Activated CD8-positive, alpha-beta T cell treated with anti-CD3 and anti-CD28 coated beads, Interleukin-2, amount 10 ng/mL, durations not matched to agents 7 days and 5 days (primary cell): ENCODE measurements around the gene CAVIN3. TPM values are rescaled to one million over a fixed set of nuclear protein-coding genes. Genes with fewer than 3 reads are reported as not detected.
"Not testable (repeated sequence)": the region's sequence is repeated elsewhere in the genome, so short reads cannot be mapped to it uniquely, and the experiment has no call there.

Source experiments
- ATAC-seq: fragments of 150-1000 bp; cut with Tn5 transposase; one replicate; pipeline ENCODE4 v1.10.0; 2021; ENCODE audit warnings: moderate library complexity
- CTCF ChIA-PET: fragments of 350-600 bp; sonication (Branson Sonifier 250); formaldehyde crosslinking; loops from one replicate; lab custom pipeline; 2021; ENCODE audit warnings: antibody characterized with exemption; lab: Charles Lee
- POLR2A ChIA-PET: fragments of 350-600 bp; sonication (Branson Sonifier 250); formaldehyde crosslinking; loops from one replicate; lab custom pipeline; 2021; ENCODE audit warnings: antibody characterized with exemption; lab: Charles Lee
- DNase-seq: peaks from one replicate; pipeline ENCODE4 v3.0.0-alpha.2; 2020
- H3K27ac Mint-ChIP-seq: one replicate; pipeline ENCODE4 v1.8.0; 2021; ENCODE audit warnings: mild to moderate bottlenecking, mixed read lengths
- H3K27me3 Mint-ChIP-seq: one replicate; pipeline ENCODE4 v1.8.0; 2021; ENCODE audit warnings: low read depth, mixed read lengths
- H3K36me3 Mint-ChIP-seq: one replicate; pipeline ENCODE4 v1.8.0; 2021; ENCODE audit warnings: low read depth, mixed read lengths
- H3K4me1 Mint-ChIP-seq: one replicate; pipeline ENCODE4 v1.8.0; 2021; ENCODE audit warnings: low read depth, mixed read lengths
- H3K4me3 Mint-ChIP-seq: one replicate; pipeline ENCODE4 v1.8.0; 2021; ENCODE audit warnings: mild to moderate bottlenecking, mixed read lengths
- H3K9me3 Mint-ChIP-seq: one replicate; pipeline ENCODE4 v1.8.0; 2022; ENCODE audit warnings: mixed read lengths; ENCODE audit not compliant: insufficient read depth
- total RNA-seq, 2 experiments: library from RNA; stranded (reverse); gene quantifications; one replicate each; pipeline ENCODE4 v1.2.3, GENCODE V29; 2021

Gene CAVIN3
- total RNA-seq, 2 experiments from 2014 or later, result 1.0 to 1.2 TPM

GRCh38 chr11:6303661-6304060 is 16.6 kb downstream of the CAVIN3 start:
- Mint-ChIP-seq H3K4me3 (no peak overlapping the region), H3K27ac (no peak overlapping the region), H3K4me1 (no peaks in the 10 kb centered on the region), H3K27me3 (peaks cover 41% of the 10 kb centered on the region), H3K9me3 (no peaks in the 10 kb centered on the region), H3K36me3 (no peaks in the 10 kb centered on the region)
- ChIA-PET CTCF (interaction anchor here (1.2 to 1.7 kb wide), 4 partner anchors 9 to 60 kb away, joined by 3 to 4 read pairs (median 4); no protein-coding TSS in a partner anchor), POLR2A (interaction anchor here (0.6 kb wide), 1 partner anchor 1769 kb away, joined by 3 read pairs; no protein-coding TSS in a partner anchor)
- DNase-seq (no peak), ATAC-seq (no peak)

GRCh38 chr11:6301096-6301495 is 19.2 kb downstream of the CAVIN3 start:
- ATAC-seq (no peak), DNase-seq (no peak)
- Mint-ChIP-seq H3K4me1 (no peaks in the 10 kb centered on the region), H3K4me3 (no peak overlapping the region), H3K9me3 (no peaks in the 10 kb centered on the region), H3K27me3 (peaks cover 26% of the 10 kb centered on the region), H3K27ac (no peak overlapping the region), H3K36me3 (no peaks in the 10 kb centered on the region)
- CTCF ChIA-PET, result no interaction called here
- POLR2A ChIA-PET, result no interaction called here

- POLR2A ChIA-PET, result no interaction called here
Measured at GRCh38 chr11:6300325-6300724, 20.0 kb downstream of the CAVIN3 start.

GRCh38 chr11:6298605-6299004 is 21.7 kb downstream of the CAVIN3 start:
- no peaks in the 10 kb centered on the region for H3K9me3 Mint-ChIP-seq
- no peak overlapping the region for H3K4me3 Mint-ChIP-seq
- ChIA-PET CTCF (interaction anchor here (0.5 to 2.7 kb wide), 10 partner anchors 9 to 275 kb away, joined by 3 to 15 read pairs (median 4); no protein-coding TSS in a partner anchor), POLR2A (no interaction called here)
- H3K36me3 Mint-ChIP-seq, result no peaks in the 10 kb centered on the region
- H3K27me3 Mint-ChIP-seq, result peaks cover 16% of the 10 kb centered on the region
- no peaks in the 10 kb centered on the region for H3K4me1 Mint-ChIP-seq
- H3K27ac Mint-ChIP-seq, result no peak overlapping the region
- DNase-seq, result peak; percentile 30
- ATAC-seq, result no peak

More at GRCh38 chr11:6300325-6300724, 20.0 kb downstream of the CAVIN3 start:
- Mint-ChIP-seq H3K4me3 (no peak overlapping the region), H3K4me1 (no peaks in the 10 kb centered on the region), H3K36me3 (no peaks in the 10 kb centered on the region), H3K27ac (no peak overlapping the region), H3K9me3 (no peaks in the 10 kb centered on the region), H3K27me3 (peaks cover 20% of the 10 kb centered on the region)
- DNase-seq (no peak), ATAC-seq (no peak)
- CTCF ChIA-PET, result no interaction called here

GRCh38 chr11:6297831-6298230 is 22.5 kb downstream of the CAVIN3 start:
- POLR2A ChIA-PET, result no interaction called here
- no peak overlapping the region for H3K4me3 Mint-ChIP-seq
- DNase-seq (no peak), ATAC-seq (no peak)
- H3K9me3 Mint-ChIP-seq, result no peaks in the 10 kb centered on the region
- peaks cover 18% of the 10 kb centered on the region for H3K27me3 Mint-ChIP-seq
- no peaks in the 10 kb centered on the region for H3K4me1 Mint-ChIP-seq
- H3K27ac Mint-ChIP-seq, result no peak overlapping the region
- CTCF ChIA-PET, result interaction anchor here (1.3 to 2.7 kb wide), 5 partner anchors 9 to 65 kb away, joined by 4 to 15 read pairs (median 10); no protein-coding TSS in a partner anchor
- H3K36me3 Mint-ChIP-seq, result no peaks in the 10 kb centered on the region

- DNase-seq, result no peak
- ChIA-PET POLR2A (no interaction called here), CTCF (no interaction called here)
- Mint-ChIP-seq H3K9me3 (no peaks in the 10 kb centered on the region), H3K27me3 (peaks cover 43% of the 10 kb centered on the region), H3K27ac (no peak overlapping the region), H3K4me3 (no peak overlapping the region), H3K36me3 (no peaks in the 10 kb centered on the region), H3K4me1 (no peaks in the 10 kb centered on the region)
- no peak for ATAC-seq
Measured at GRCh38 chr11:6285019-6285418, 35.3 kb downstream of the CAVIN3 start.

- H3K4me3 Mint-ChIP-seq, result no peak overlapping the region
- no peak overlapping the region for H3K27ac Mint-ChIP-seq
- DNase-seq, result no peak
- H3K27me3 Mint-ChIP-seq, result peaks cover 36% of the 10 kb centered on the region
- no peaks in the 10 kb centered on the region for H3K9me3 Mint-ChIP-seq
- no peaks in the 10 kb centered on the region for H3K4me1 Mint-ChIP-seq
- no peak for ATAC-seq
- no peaks in the 10 kb centered on the region for H3K36me3 Mint-ChIP-seq
- ChIA-PET POLR2A (no interaction called here), CTCF (no interaction called here)
Measured at GRCh38 chr11:6284250-6284649, 36.1 kb downstream of the CAVIN3 start.

GRCh38 chr11:6283453-6284023 is 36.8 kb downstream of the CAVIN3 start:
- no peak overlapping the region for H3K4me3 Mint-ChIP-seq
- no peak overlapping the region for H3K27ac Mint-ChIP-seq
- no peak for ATAC-seq
- ChIA-PET CTCF (no interaction called here), POLR2A (no interaction called here)
- no peaks in the 10 kb centered on the region for H3K9me3 Mint-ChIP-seq
- no peaks in the 10 kb centered on the region for H3K36me3 Mint-ChIP-seq
- no peak for DNase-seq
- H3K4me1 Mint-ChIP-seq, result no peaks in the 10 kb centered on the region
- H3K27me3 Mint-ChIP-seq, result peaks cover 38% of the 10 kb centered on the region

- H3K27ac Mint-ChIP-seq, H3K4me1 Mint-ChIP-seq, ATAC-seq, DNase-seq, H3K9me3 Mint-ChIP-seq, H3K4me3 Mint-ChIP-seq, CTCF ChIA-PET, POLR2A ChIA-PET, H3K36me3 Mint-ChIP-seq: not testable (repeated sequence)
- peaks cover 43% of the 10 kb centered on the region for H3K27me3 Mint-ChIP-seq
Measured at GRCh38 chr11:6280809-6281208, 39.5 kb downstream of the CAVIN3 start.

- Mint-ChIP-seq H3K4me1 (peaks cover 3% of the 10 kb centered on the region), H3K36me3 (no peaks in the 10 kb centered on the region), H3K4me3 (no peak overlapping the region), H3K27me3 (peaks cover 31% of the 10 kb centered on the region), H3K9me3 (no peaks in the 10 kb centered on the region), H3K27ac (no peak overlapping the region)
- CTCF ChIA-PET, result interaction anchor here (1.3 kb wide), 1 partner anchor 90 kb away, joined by 6 read pairs; no protein-coding TSS in a partner anchor
- no peak for DNase-seq
- no peak for ATAC-seq
- POLR2A ChIA-PET, result no interaction called here
Measured at GRCh38 chr11:6273188-6273587, 47.1 kb downstream of the CAVIN3 start.

GRCh38 chr11:6271598-6271997 is 48.7 kb downstream of the CAVIN3 start:
- no peaks in the 10 kb centered on the region for H3K36me3 Mint-ChIP-seq
- no peak overlapping the region for H3K27ac Mint-ChIP-seq
- DNase-seq (no peak), ATAC-seq (no peak)
- H3K4me1 Mint-ChIP-seq, result peaks cover 3% of the 10 kb centered on the region
- POLR2A ChIA-PET, result interaction anchor here (0.9 kb wide), 1 partner anchor 48 kb away, joined by 3 read pairs; the partner anchor contains the start of gene CAVIN3
- CTCF ChIA-PET, result no interaction called here
- H3K27me3 Mint-ChIP-seq, result peaks cover 20% of the 10 kb centered on the region
- no peaks in the 10 kb centered on the region for H3K9me3 Mint-ChIP-seq
- no peak overlapping the region for H3K4me3 Mint-ChIP-seq

- ATAC-seq (no peak), DNase-seq (no peak)
- H3K36me3 Mint-ChIP-seq, result no peaks in the 10 kb centered on the region
- ChIA-PET POLR2A (no interaction called here), CTCF (no interaction called here)
- H3K9me3 Mint-ChIP-seq, result no peaks in the 10 kb centered on the region
- H3K4me3 Mint-ChIP-seq, result no peak overlapping the region
- peaks cover 22% of the 10 kb centered on the region for H3K27me3 Mint-ChIP-seq
- peaks cover 3% of the 10 kb centered on the region for H3K4me1 Mint-ChIP-seq
- no peak overlapping the region for H3K27ac Mint-ChIP-seq
Measured at GRCh38 chr11:6270584-6271246, 49.6 kb downstream of the CAVIN3 start.
